OCI-LY7 (cell line): ENCODE data around the gene NRG2. TPM values are rescaled to one million over a fixed set of nuclear protein-coding genes. Genes with fewer than 3 reads are reported as not detected.

Experiments
- BruUV-seq: library from RNA; stranded (reverse); fragments of 400-500 nt; replicated peaks from 2 replicates; lab custom pipeline; 2021; lab: Mats Ljungman, UMichigan
- CTCF ChIA-PET: fragments of 300-600 bp; sonication (Branson Sonifier 250); formaldehyde crosslinking; loops from one replicate; lab custom pipeline; 2022; ENCODE audit warnings: antibody characterized with exemption; ENCODE audit not compliant: unreplicated experiment; lab: Charles Lee
- POLR2A ChIA-PET: fragments of 300-600 bp; sonication (Branson Sonifier 250); formaldehyde crosslinking; loops from one replicate; lab custom pipeline; 2022; ENCODE audit warnings: antibody characterized with exemption; lab: Charles Lee
- DNase-seq: peaks from one replicate; pipeline ENCODE4 v3.0.0-alpha.2; 2015; ENCODE audit warnings: low spot score
- H2AFZ ChIP-seq: fragments of 200-600 bp; sonication (generic), shearing (Covaris generic); 2 replicates; pipeline ENCODE4 v1.6.1; 2014; ENCODE audit warnings: mild to moderate bottlenecking, antibody characterized with exemption, low read length, moderate library complexity
- H3K27ac ChIP-seq: fragments of 200-600 bp; sonication (generic); 2 replicates; pipeline ENCODE4 v1.5.1; 2014; ENCODE audit warnings: mixed run types, low read depth, mild to moderate bottlenecking, moderate library complexity, low read length, inconsistent platforms; ENCODE audit not compliant: poor library complexity, severe bottlenecking
- H3K36me3 ChIP-seq: fragments of 200-600 bp; sonication (generic); 2 replicates; pipeline ENCODE4 v1.6.1; 2014; ENCODE audit warnings: mild to moderate bottlenecking, antibody characterized with exemption, low read length, moderate library complexity, mixed read lengths; ENCODE audit not compliant: insufficient read depth
- H3K4me1 ChIP-seq: fragments of 200-600 bp; sonication (generic); 2 replicates; pipeline ENCODE4 v1.5.1; 2014; ENCODE audit warnings: mild to moderate bottlenecking, low read length; ENCODE audit not compliant: insufficient read depth, poor library complexity, severe bottlenecking
- H3K4me2 ChIP-seq: fragments of 200-600 bp; sonication (generic); 2 replicates; pipeline ENCODE4 v1.6.1; 2014; ENCODE audit warnings: mild to moderate bottlenecking, low read length
- H3K4me3 ChIP-seq: fragments of 200-600 bp; sonication (generic); 2 replicates; pipeline ENCODE4 v1.5.1; 2014; ENCODE audit warnings: mild to moderate bottlenecking, low read depth, low read length; ENCODE audit not compliant: poor library complexity, severe bottlenecking
- H3K79me2 ChIP-seq: fragments of 200-600 bp; sonication (generic); 2 replicates; pipeline ENCODE4 v1.6.1; 2016; ENCODE audit warnings: low read depth, mild to moderate bottlenecking, low read length, moderate library complexity, mixed read lengths; ENCODE audit not compliant: insufficient read depth
- H3K9me2 ChIP-seq: fragments of 200-600 bp; sonication (generic); 2 replicates; pipeline ENCODE4 v1.6.1; 2016; ENCODE audit warnings: mild to moderate bottlenecking, low read length, mixed read lengths; ENCODE audit not compliant: insufficient read depth
- H3K9me3 ChIP-seq: fragments of 200-600 bp; sonication (generic); 2 replicates; pipeline ENCODE4 v1.6.1; 2014; ENCODE audit warnings: mild to moderate bottlenecking, mixed run types, low read length, mixed read lengths
- H4K20me1 ChIP-seq: fragments of 200-600 bp; sonication (generic); 2 replicates; pipeline ENCODE4 v1.6.1; 2014; ENCODE audit warnings: mild to moderate bottlenecking, antibody characterized with exemption, low read length, moderate library complexity, mixed read lengths; ENCODE audit not compliant: insufficient read depth
- EZH2phosphoT487 ChIP-seq: fragments of 200-600 bp; sonication (generic); IDR thresholded peaks from 2 replicates; pipeline ENCODE4 v1.6.1; 2018; ENCODE audit warnings: low read depth, borderline replicate concordance, mild to moderate bottlenecking, mixed run types, antibody characterized with exemption, low read length, moderate library complexity, mixed read lengths
- intact Hi-C: fragments of 100-400 bp; cut with micrococcal nuclease; formaldehyde crosslinking; loops from one replicate; pipeline ENCODE4 v1.10.0; 2022; ENCODE audit not compliant: unreplicated experiment
- total RNA-seq, 2 experiments: library from RNA; depleted of rRNA in 1 of 2; stranded (reverse); fragments of >200 nt in 1 of 2; shearing (Covaris generic) in 1 of 2; gene quantifications; 2 replicates each; pipeline ENCODE4 v1.2.3, GENCODE V29; 2014 to 2022
- TF ChIP-seq, protein P1 (sequence below): fragments of 200-600 bp; sonication (generic); conservative IDR thresholded peaks from 2 replicates; pipeline ENCODE4 v1.5.1; 2014; ENCODE audit warnings: mild to moderate bottlenecking, antibody characterized with exemption, low read length, moderate library complexity, mixed read lengths

The NRG2 gene
- total RNA-seq, 2 experiments from 2014 or later = 1.7 TPM; not detected in 1

DNA sequence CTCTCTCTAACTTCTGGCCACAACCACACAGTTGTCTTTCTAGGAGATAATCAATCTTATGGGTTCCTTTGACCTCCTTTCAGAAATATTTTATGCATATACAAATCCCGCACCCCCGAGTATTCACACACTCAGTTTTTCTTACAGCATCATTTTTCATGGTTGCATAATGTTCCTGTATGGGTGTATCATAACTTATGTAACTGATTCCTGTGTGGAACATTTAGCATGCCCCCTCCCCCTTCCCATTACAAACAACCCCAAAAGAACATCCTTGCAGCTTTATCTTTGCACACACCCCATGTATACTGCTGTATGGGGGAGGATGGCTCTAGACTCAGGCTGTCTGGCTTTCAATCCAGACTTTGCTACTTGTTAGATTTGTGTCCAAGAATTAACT lies 153.7 kb downstream of the NRG2 start:
- ChIA-PET POLR2A (no interaction called here), CTCF (no interaction called here)
- no peak overlapping the region for H3K4me3 ChIP-seq
- H3K4me2 ChIP-seq = no peak overlapping the region
- no peak for TF ChIP-seq EZH2phosphoT487
- TF ChIP-seq, protein P1, sequence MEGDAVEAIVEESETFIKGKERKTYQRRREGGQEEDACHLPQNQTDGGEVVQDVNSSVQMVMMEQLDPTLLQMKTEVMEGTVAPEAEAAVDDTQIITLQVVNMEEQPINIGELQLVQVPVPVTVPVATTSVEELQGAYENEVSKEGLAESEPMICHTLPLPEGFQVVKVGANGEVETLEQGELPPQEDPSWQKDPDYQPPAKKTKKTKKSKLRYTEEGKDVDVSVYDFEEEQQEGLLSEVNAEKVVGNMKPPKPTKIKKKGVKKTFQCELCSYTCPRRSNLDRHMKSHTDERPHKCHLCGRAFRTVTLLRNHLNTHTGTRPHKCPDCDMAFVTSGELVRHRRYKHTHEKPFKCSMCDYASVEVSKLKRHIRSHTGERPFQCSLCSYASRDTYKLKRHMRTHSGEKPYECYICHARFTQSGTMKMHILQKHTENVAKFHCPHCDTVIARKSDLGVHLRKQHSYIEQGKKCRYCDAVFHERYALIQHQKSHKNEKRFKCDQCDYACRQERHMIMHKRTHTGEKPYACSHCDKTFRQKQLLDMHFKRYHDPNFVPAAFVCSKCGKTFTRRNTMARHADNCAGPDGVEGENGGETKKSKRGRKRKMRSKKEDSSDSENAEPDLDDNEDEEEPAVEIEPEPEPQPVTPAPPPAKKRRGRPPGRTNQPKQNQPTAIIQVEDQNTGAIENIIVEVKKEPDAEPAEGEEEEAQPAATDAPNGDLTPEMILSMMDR = no peak
- no peaks in the 10 kb centered on the region for H4K20me1 ChIP-seq
- H3K36me3 ChIP-seq = no peaks in the 10 kb centered on the region
- no peaks in the 10 kb centered on the region for H3K9me2 ChIP-seq
- BruUV-seq = no TSS peak
- no peak overlapping the region for H3K27ac ChIP-seq
- H3K4me1 ChIP-seq = no peaks in the 10 kb centered on the region
- no peaks in the 10 kb centered on the region for H3K79me2 ChIP-seq
- no peaks in the 10 kb centered on the region for H3K9me3 ChIP-seq
- no peak overlapping the region for H2AFZ ChIP-seq
- DNase-seq = no peak
- intact Hi-C loops = no loop called here

GRCh38 chr5:139888370-139888769 lies 154.7 kb downstream of the NRG2 start:
- ChIA-PET CTCF (no interaction called here), POLR2A (no interaction called here)
- Histone ChIP-seq H2AFZ (no peak overlapping the region), H3K27ac (no peak overlapping the region), H3K4me3 (no peak overlapping the region), H3K36me3 (no peaks in the 10 kb centered on the region), H4K20me1 (no peaks in the 10 kb centered on the region), H3K4me2 (no peak overlapping the region), H3K9me2 (no peaks in the 10 kb centered on the region), H3K9me3 (no peaks in the 10 kb centered on the region), H3K4me1 (no peaks in the 10 kb centered on the region), H3K79me2 (no peaks in the 10 kb centered on the region)
- TF ChIP-seq EZH2phosphoT487 = no peak
- DNase-seq = no peak
- intact Hi-C loops = no loop called here
- no TSS peak for BruUV-seq

- Histone ChIP-seq H2AFZ (no peak overlapping the region), H3K9me2 (no peaks in the 10 kb centered on the region), H3K36me3 (no peaks in the 10 kb centered on the region), H3K4me2 (no peak overlapping the region), H3K9me3 (no peaks in the 10 kb centered on the region), H4K20me1 (no peaks in the 10 kb centered on the region), H3K4me1 (no peaks in the 10 kb centered on the region), H3K79me2 (no peaks in the 10 kb centered on the region), H3K4me3 (no peak overlapping the region), H3K27ac (no peak overlapping the region)
- POLR2A ChIA-PET = interaction anchor here (0.6 kb wide), 1 partner anchor 39 kb away, joined by 3 read pairs; no protein-coding TSS in a partner anchor
- CTCF ChIA-PET = no interaction called here
- intact Hi-C loops = no loop called here
- DNase-seq = no peak
- TF ChIP-seq, protein P1 = no peak
- no peak for TF ChIP-seq EZH2phosphoT487
- BruUV-seq = no TSS peak
These were observed 156.9 kb downstream of the NRG2 start for GRCh38 chr5:139886213-139886612.
